Right lobe of liver (tissue), 6 donors: Measurements from ENCODE around the gene DHX30. TPM values are rescaled to one million over a fixed set of nuclear protein-coding genes. Genes with fewer than 3 reads are reported as not detected.
A peak's percentile ranks its signal among the peaks of the same experiment; 100 is the strongest.

Experiments
- ATAC-seq, 4 donors: fragments of 200-7000 bp; cut with Tn5 transposase; one replicate each; pipeline ENCODE4 v1.9.1; 2020; ENCODE audit warnings: mild to moderate bottlenecking in 4 of 4, moderate library complexity in 4 of 4
- DNase-seq, 3 donors: peaks; one replicate each; pipeline ENCODE4 v3.0.0-alpha.2; 2020
- H3K27ac ChIP-seq, 3 donors: fragments of 200-600 bp; one replicate each; pipeline ENCODE4 v1.8.0; 2022
- H3K27me3 ChIP-seq, 2 donors: fragments of 200-600 bp; one replicate each; pipeline ENCODE4 v1.8.0; 2022
- H3K36me3 ChIP-seq, 4 donors: fragments of 200-600 bp; sonication (generic) in 1 of 4; one replicate each; pipeline versions ENCODE4 v1.5.1 to v1.8.0; 2017 to 2022; ENCODE audit warnings: control low read depth in 1 of 4
- H3K4me1 ChIP-seq, 4 donors: fragments of 200-600 bp; sonication (generic) in 1 of 4; one replicate each; pipeline versions ENCODE4 v1.5.1 to v1.8.0; 2017 to 2022; ENCODE audit warnings: control low read depth in 1 of 4
- H3K4me3 ChIP-seq, 3 donors: fragments of 200-600 bp; one replicate each; pipeline ENCODE4 v1.8.0; 2022
- H3K9me3 ChIP-seq, 4 donors: fragments of 200-600 bp; sonication (generic) in 1 of 4; one replicate each; pipeline versions ENCODE4 v1.5.1 to v1.8.0; 2017 to 2022; ENCODE audit warnings: control low read depth in 1 of 4
- POLR2A ChIP-seq: fragments of 450-650 bp; IDR thresholded peaks from one replicate; pipeline ENCODE4 v1.6.1; 2017; ENCODE audit warnings: antibody characterized with exemption, mild to moderate bottlenecking
- WGBS: methylation state at CpG from one replicate; pipeline ENCODE4 v1.1.6; 2018; ENCODE audit warnings: low coverage, low lambda C conversion rate; ENCODE audit not compliant: insufficient coverage; ENCODE audit errors: missing lambda C conversion rate; 5-methylcytosine and 5-hydroxymethylcytosine counted together
- intact Hi-C, 2 donors: fragments of 100-400 bp; cut with DNase I; formaldehyde crosslinking; loops; one replicate each; pipeline versions ENCODE4 v1.11.2 to v1.14.1; 2022
- total RNA-seq, 6 experiments: library from RNA; depleted of rRNA in 2 of 6; stranded (reverse); fragments of >200 nt in 2 of 6; fragmentation: NEBNext Ultra II Directional in 3 of 6; extraction: Animal tissue kit (Norgen Biotek cat#: 25700) in 3 of 6; gene quantifications; one replicate each; pipeline versions ENCODE4 v1.1.0 to v1.2.4, GENCODE V29; 2016 to 2023
- TF ChIP-seq, protein P1 (sequence below), 4 donors: fragments of 200-600 bp in 3 of 4; fragments of 450-650 bp in 1 of 4; IDR thresholded peaks; one replicate each; pipeline versions ENCODE4 v1.5.1 to v1.8.0; 2016 to 2022; ENCODE audit warnings: antibody characterized with exemption in 4 of 4, mild to moderate bottlenecking in 2 of 4
- donor health status: DM: no; HTN: yes; CAD: no.
- donor health status: DM: no; HTN: no; CAD: no.
- donor health status: DM: no; HTN: no; CAD: no.
- donor health status: DM: no; HTN: yes; CAD: no.
- donor health status: DM: no; HTN: yes; CAD: no.

DHX30 gene
- total RNA-seq, 6 experiments from 2014 or later, result 20.1 to 40.9 (median 28.7) TPM

DNA sequence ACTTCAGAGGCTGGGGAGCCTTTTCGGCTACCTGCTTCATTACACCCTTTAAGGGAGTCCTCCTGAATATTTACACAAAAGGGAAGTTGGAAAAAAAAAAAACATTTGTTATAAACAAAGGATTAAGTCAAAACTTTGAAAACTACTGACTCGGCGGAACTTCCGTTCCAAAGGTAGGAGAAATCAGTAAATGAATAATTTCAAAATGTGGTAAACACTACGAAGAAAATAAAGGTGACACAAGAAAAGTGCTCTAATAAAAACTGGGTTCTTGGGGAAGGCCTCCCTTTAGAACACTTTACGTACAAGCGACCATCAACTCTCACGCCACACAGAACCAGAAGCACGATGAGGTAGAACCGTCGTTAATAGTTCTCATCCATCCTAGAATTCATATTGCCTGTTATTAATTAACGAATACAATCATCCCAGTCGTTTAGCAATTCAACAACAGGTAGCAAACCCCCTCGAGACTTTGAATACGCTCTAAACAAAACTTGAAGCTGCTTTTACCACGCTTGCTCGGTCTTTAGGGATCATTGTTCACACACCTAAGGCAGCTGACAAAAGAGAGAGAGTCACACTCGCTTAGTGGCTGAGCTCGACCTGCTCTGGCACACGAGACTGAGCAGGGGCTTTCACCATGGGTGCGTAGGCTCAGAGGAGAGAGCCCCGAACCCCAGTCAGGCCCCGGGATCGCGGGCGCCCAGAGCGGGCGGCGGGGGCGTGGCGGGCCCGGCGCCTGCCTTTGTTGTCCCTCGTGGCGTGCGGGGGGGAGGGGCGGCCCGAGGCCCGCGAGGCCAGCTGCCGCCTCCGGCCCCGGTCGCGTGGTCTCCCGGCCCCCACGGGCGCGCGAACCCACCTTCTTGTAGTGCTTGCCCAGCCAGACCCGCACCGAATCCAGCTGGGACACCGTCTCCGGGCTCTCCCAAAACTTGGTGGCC, 21.9 kb upstream of the DHX30 start:
- Histone ChIP-seq H3K27me3 (no peaks in the 10 kb centered on the region), H3K36me3 (no peaks in the 10 kb centered on the region), H3K9me3 (no peaks in the 10 kb centered on the region), H3K4me1 (peaks cover 0 to 24% (median 5%) of the 10 kb centered on the region in 4 donors), H3K4me3 (peak overlapping the region; percentile 86 to 95 (median 92)), H3K27ac (peak overlapping the region; percentile 76 to 99 (median 84))
- WGBS, result 0% methylated on average over 17 of the region's 54 CpGs
- intact Hi-C loops, result no loop called here
- ATAC-seq (peak; percentile 52 to 72 (median 58)), DNase-seq (peak; percentile 76 to 85 (median 77))
- TF ChIP-seq, protein P1, sequence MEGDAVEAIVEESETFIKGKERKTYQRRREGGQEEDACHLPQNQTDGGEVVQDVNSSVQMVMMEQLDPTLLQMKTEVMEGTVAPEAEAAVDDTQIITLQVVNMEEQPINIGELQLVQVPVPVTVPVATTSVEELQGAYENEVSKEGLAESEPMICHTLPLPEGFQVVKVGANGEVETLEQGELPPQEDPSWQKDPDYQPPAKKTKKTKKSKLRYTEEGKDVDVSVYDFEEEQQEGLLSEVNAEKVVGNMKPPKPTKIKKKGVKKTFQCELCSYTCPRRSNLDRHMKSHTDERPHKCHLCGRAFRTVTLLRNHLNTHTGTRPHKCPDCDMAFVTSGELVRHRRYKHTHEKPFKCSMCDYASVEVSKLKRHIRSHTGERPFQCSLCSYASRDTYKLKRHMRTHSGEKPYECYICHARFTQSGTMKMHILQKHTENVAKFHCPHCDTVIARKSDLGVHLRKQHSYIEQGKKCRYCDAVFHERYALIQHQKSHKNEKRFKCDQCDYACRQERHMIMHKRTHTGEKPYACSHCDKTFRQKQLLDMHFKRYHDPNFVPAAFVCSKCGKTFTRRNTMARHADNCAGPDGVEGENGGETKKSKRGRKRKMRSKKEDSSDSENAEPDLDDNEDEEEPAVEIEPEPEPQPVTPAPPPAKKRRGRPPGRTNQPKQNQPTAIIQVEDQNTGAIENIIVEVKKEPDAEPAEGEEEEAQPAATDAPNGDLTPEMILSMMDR (IDR thresholded peaks at IDR 0.05), result no peak
- TF ChIP-seq POLR2A, result no peak

DNA sequence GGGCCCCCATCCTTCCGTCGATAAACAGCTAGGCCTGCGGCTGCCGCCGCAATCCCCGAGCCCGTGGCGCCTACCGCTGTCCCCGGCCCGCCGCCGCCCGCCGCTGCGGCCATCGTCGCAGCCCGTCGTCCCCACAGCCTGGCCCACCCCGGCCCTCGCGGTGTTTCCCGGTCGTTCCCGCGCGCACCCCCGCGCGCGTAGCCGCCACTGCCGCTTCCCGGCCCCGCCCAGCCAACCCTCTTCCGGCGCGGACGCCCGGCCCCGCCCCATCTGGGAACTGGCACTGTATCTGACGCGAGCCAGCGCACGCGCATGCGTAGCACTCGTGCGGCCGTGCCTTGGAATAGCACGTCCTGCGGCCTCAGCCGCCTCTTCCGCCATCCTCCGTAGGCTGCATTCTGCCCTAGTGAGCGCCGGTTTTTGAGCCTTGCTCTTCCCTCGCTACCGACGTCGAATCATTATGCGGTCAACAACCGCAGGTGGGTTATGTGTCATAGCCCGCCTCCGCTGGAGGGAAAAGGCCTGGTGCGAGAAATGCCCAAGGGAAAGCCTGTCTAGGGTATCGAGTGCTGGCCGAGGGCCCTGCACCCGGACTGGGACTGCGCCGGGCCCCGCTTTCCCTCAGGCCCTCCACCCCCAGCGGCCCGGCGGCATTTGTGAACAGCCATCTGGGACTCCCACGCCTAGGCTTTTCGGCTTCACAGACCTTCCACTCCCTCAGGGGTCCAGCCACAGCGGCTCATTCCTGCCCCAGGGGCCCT, 21.1 kb upstream of the DHX30 start, which contains the start of gene SMARCC1:
SMARCC1 (minus strand) TSS at position 209 of the 761 bp plus-strand sequence; CDS start at position 113, 96 bp downstream.
- DNase-seq (peak; percentile 98 to 99 (median 99)), ATAC-seq (peak; percentile 94 to 98 (median 97))
- H3K4me3 ChIP-seq, result peak within 1 kb of the TSS; percentile 86 to 95 (median 92)
- no peaks in the 10 kb centered on the region for H3K9me3 ChIP-seq
- intact Hi-C loops, result no loop called here
- H3K27me3 ChIP-seq, result no peaks in the 10 kb centered on the region
- TF ChIP-seq POLR2A, result peak; percentile 89
- TF ChIP-seq, protein P1 (IDR thresholded peaks at IDR 0.05), result peak in 1 of 4 donors; percentile 9
- under 1% methylated on average over 23 of the region's 79 CpGs for whole genome bisulfite sequencing
- peaks cover 0 to 24% (median 5%) of the 10 kb centered on the region in 4 donors for H3K4me1 ChIP-seq
- H3K27ac ChIP-seq, result peak within 1 kb of the TSS; percentile 76 to 99 (median 84)
- H3K36me3 ChIP-seq, result no peaks in the 10 kb centered on the region

- intact Hi-C loops, result no loop called here
- TF ChIP-seq, protein P1 (IDR thresholded peaks at IDR 0.05), result no peak
- TF ChIP-seq POLR2A, result no peak
- Histone ChIP-seq H3K36me3 (no peaks in the 10 kb centered on the region), H3K27ac (peak overlapping the region; percentile 76 to 99 (median 84)), H3K4me1 (peaks cover 0 to 24% (median 5%) of the 10 kb centered on the region in 4 donors), H3K4me3 (peak overlapping the region; percentile 86 to 95 (median 92)), H3K9me3 (no peaks in the 10 kb centered on the region), H3K27me3 (no peaks in the 10 kb centered on the region)
- 47% methylated on average over 21 of the region's 23 CpGs for WGBS
- DNase-seq, result no peak
- no peak for ATAC-seq
Observed at GRCh38 chr3:47782446-47783308, 20.3 kb upstream of the DHX30 start.

DNA sequence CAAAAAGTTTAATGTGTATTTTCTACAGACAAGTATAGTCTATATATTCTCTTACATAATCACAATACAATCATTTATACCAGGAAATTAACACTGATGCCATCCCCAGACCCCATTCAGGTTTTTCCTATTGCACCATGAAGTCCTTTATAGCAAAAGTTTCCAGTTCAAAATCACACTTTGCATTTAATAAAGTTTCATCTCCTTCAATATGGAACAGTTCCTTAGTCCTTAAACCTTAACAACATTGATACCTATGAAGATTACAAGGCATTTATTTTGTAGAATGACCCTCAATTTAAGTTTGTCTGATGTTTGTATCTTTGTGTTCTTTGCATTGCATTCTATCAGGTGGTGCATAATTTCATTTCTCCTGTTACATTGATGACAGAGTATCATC, 19.3 kb upstream of the DHX30 start:
- ATAC-seq (no peak), DNase-seq (no peak)
- TF ChIP-seq, protein P1 (IDR thresholded peaks at IDR 0.05), result no peak
- no peak for TF ChIP-seq POLR2A

More for the DNA sequence above, 19.3 kb upstream of the DHX30 start:
- Histone ChIP-seq H3K27ac (no peak overlapping the region), H3K36me3 (no peaks in the 10 kb centered on the region), H3K27me3 (no peaks in the 10 kb centered on the region), H3K4me1 (peaks cover 0 to 21% (median 5%) of the 10 kb centered on the region in 4 donors), H3K4me3 (no peak overlapping the region), H3K9me3 (no peaks in the 10 kb centered on the region)
- intact Hi-C loops, result no loop called here
